Right lobe of liver (tissue), 4 donors: ENCODE results near the gene TTC7B.

Experiments used
- CTCF ChIP-seq, 4 donors: fragments of 200-600 bp in 3 of 4; fragments of 450-650 bp in 1 of 4; IDR thresholded peaks; one replicate each; pipeline versions ENCODE4 v1.5.1 to v1.8.0; 2016 to 2022; ENCODE audit warnings: antibody characterized with exemption in 4 of 4, mild to moderate bottlenecking in 2 of 4
- POLR2A ChIP-seq: fragments of 450-650 bp; IDR thresholded peaks from one replicate; pipeline ENCODE4 v1.6.1; 2017; ENCODE audit warnings: antibody characterized with exemption, mild to moderate bottlenecking
- donor health status: DM: no; HTN: no; CAD: no.
- donor health status: DM: no; HTN: no; CAD: no.
- donor health status: DM: no; HTN: yes; CAD: no.

GRCh38 chr14:90630171-90630806 is 185.9 kb downstream of the TTC7B start:
- TF ChIP-seq POLR2A (no peak), CTCF (IDR thresholded peaks at IDR 0.05) (no peak)
